Measurements from ENCODE around the gene PLCD3. TPM values are rescaled to one million over a fixed set of nuclear protein-coding genes. Genes with fewer than 3 reads are reported as not detected.

PLCD3 gene
- total RNA-seq, 1 experiment from 2014 or later = 55.8 TPM

- Mint-ChIP-seq H3K27me3 (ENCODE audit: low read depth) (no peaks in the 10 kb centered on the region), H3K27ac (no peak overlapping the region; the same call in 1 of the 2 replicates), H3K9me3 (no peaks in the 10 kb centered on the region), H3K36me3 (peaks cover 73% of the 10 kb centered on the region), H3K4me3 (no peak overlapping the region), H3K4me1 (no peaks in the 10 kb centered on the region)
- DNase-seq (ENCODE audit: low spot score) = no peak
- ChIA-PET CTCF (interaction anchor here (0.6 to 2.7 kb wide), 37 partner anchors 9 to 736 kb away, joined by 3 to 28 read pairs (median 6); partner anchors contain the start of genes ACBD4, GFAP, HEXIM2 and NMT1), POLR2A (interaction anchor here (0.5 to 0.9 kb wide), 2 partner anchors 11 to 107 kb away, joined by 3 read pairs; no protein-coding TSS in a partner anchor)
- TF ChIP-seq SP1 (CRISPR knock-in tag; conservative IDR thresholded peaks at IDR 0.05) (no peak), EMX1 (CRISPR knock-in tag; IDR thresholded peaks at IDR 0.05) (no peak), ELF4 (CRISPR knock-in tag; IDR thresholded peaks at IDR 0.05; ENCODE audit: low read depth) (no peak), MXD4 (CRISPR knock-in tag; IDR thresholded peaks at IDR 0.05; ENCODE audit: borderline replicate concordance) (no peak), AR (CRISPR knock-in tag; IDR thresholded peaks at IDR 0.05) (no peak), ATF6 (CRISPR knock-in tag; IDR thresholded peaks at IDR 0.05) (no peak), FOXP1 (CRISPR knock-in tag; IDR thresholded peaks at IDR 0.05; ENCODE audit: borderline replicate concordance) (no peak), SMAD4 (CRISPR knock-in tag; IDR thresholded peaks at IDR 0.05) (no peak), ATF1 (CRISPR knock-in tag; IDR thresholded peaks at IDR 0.05) (no peak)
- TF ChIP-seq, protein P1, sequence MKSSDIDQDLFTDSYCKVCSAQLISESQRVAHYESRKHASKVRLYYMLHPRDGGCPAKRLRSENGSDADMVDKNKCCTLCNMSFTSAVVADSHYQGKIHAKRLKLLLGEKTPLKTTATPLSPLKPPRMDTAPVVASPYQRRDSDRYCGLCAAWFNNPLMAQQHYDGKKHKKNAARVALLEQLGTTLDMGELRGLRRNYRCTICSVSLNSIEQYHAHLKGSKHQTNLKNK (CRISPR knock-in tag; IDR thresholded peaks at IDR 0.05) = no peak
- TF ChIP-seq, protein P2, sequence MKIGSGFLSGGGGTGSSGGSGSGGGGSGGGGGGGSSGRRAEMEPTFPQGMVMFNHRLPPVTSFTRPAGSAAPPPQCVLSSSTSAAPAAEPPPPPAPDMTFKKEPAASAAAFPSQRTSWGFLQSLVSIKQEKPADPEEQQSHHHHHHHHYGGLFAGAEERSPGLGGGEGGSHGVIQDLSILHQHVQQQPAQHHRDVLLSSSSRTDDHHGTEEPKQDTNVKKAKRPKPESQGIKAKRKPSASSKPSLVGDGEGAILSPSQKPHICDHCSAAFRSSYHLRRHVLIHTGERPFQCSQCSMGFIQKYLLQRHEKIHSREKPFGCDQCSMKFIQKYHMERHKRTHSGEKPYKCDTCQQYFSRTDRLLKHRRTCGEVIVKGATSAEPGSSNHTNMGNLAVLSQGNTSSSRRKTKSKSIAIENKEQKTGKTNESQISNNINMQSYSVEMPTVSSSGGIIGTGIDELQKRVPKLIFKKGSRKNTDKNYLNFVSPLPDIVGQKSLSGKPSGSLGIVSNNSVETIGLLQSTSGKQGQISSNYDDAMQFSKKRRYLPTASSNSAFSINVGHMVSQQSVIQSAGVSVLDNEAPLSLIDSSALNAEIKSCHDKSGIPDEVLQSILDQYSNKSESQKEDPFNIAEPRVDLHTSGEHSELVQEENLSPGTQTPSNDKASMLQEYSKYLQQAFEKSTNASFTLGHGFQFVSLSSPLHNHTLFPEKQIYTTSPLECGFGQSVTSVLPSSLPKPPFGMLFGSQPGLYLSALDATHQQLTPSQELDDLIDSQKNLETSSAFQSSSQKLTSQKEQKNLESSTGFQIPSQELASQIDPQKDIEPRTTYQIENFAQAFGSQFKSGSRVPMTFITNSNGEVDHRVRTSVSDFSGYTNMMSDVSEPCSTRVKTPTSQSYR (CRISPR knock-in tag; IDR thresholded peaks at IDR 0.05) = no peak
- TF ChIP-seq, protein P3, sequence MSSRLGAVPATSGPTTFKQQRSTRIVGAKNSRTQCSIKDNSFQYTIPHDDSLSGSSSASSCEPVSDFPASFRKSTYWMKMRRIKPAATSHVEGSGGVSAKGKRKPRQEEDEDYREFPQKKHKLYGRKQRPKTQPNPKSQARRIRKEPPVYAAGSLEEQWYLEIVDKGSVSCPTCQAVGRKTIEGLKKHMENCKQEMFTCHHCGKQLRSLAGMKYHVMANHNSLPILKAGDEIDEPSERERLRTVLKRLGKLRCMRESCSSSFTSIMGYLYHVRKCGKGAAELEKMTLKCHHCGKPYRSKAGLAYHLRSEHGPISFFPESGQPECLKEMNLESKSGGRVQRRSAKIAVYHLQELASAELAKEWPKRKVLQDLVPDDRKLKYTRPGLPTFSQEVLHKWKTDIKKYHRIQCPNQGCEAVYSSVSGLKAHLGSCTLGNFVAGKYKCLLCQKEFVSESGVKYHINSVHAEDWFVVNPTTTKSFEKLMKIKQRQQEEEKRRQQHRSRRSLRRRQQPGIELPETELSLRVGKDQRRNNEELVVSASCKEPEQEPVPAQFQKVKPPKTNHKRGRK (CRISPR knock-in tag; IDR thresholded peaks at IDR 0.05; ENCODE audit: borderline replicate concordance) = no peak
- ATAC-seq = no peak
Observed at GRCh38 chr17:45098081-45098868, 34.0 kb downstream of the PLCD3 start.

DNA sequence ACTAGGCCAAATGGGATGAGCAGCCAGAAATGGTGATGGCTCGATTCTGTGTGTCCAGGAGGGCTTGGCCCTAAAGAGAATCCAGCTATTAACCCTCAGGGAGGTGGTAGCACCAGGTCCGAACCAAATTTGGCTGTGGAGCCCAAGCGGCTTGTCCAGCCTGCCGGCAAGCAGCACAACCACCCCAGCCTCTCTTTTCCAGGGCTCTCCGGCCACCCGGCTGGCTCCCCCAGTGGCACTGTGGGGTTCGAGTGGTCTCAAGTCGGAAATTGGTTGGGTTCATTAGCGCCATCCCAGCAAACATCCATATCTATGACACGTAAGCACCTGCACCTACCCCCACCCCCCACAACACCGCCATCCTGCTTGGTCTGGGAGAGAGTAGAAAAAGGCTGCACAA lies 35.4 kb downstream of the PLCD3 start:
- ATAC-seq (no peak), DNase-seq (ENCODE audit: low spot score) (no peak)
- Mint-ChIP-seq H3K27ac (no peak overlapping the region), H3K36me3 (peaks cover 72% of the 10 kb centered on the region), H3K27me3 (ENCODE audit: low read depth) (no peaks in the 10 kb centered on the region), H3K4me3 (no peak overlapping the region), H3K4me1 (no peaks in the 10 kb centered on the region), H3K9me3 (no peaks in the 10 kb centered on the region)
- POLR2A ChIA-PET = no interaction called here
- CTCF ChIA-PET = interaction anchor here (0.8 to 1.2 kb wide), 2 partner anchors 36 to 186 kb away, joined by 3 to 4 read pairs; partner anchors contain the start of gene NMT1
- no peak for TF ChIP-seq TP53 (CRISPR knock-in tag; IDR thresholded peaks at IDR 0.05)
- TF ChIP-seq HMGA2 (CRISPR knock-in tag; IDR thresholded peaks at IDR 0.05) = no peak
- TF ChIP-seq PRRX2 (CRISPR knock-in tag; IDR thresholded peaks at IDR 0.05) = no peak
- no peak for TF ChIP-seq ERG (CRISPR knock-in tag; IDR thresholded peaks at IDR 0.05)
- no peak for TF ChIP-seq ARID4B (CRISPR knock-in tag; IDR thresholded peaks at IDR 0.05; ENCODE audit: borderline replicate concordance)
- TF ChIP-seq CREM (CRISPR knock-in tag; IDR thresholded peaks at IDR 0.05) = no peak
- TF ChIP-seq SMAD4 (CRISPR knock-in tag; IDR thresholded peaks at IDR 0.05) = no peak

Data from WTC11 (cell line).